ENCODE data around the gene HNRNPA1.

The HNRNPA1 gene

GRCh38 chr12:54292083-54292930 lies 11.8 kb downstream of the HNRNPA1 start:
- H3K4me3 ChIP-seq (replicated peaks; ENCODE audit: low read depth, low read length): no peak overlapping the region
- no peak for TF ChIP-seq CTCF (IDR thresholded peaks at IDR 0.05; ENCODE audit: low read length, missing control alignments)
- DNase-seq (ENCODE audit: low read depth): no peak

- TF ChIP-seq CTCF (IDR thresholded peaks at IDR 0.05; ENCODE audit: low read length, missing control alignments): no peak
- DNase-seq (ENCODE audit: low read depth): no peak
- H3K4me3 ChIP-seq (replicated peaks; ENCODE audit: low read depth, low read length): no peak overlapping the region
These were observed 12.4 kb downstream of the HNRNPA1 start for GRCh38 chr12:54292931-54293241.

- DNase-seq (ENCODE audit: low read depth): peak; percentile 36
- TF ChIP-seq CTCF (IDR thresholded peaks at IDR 0.05; ENCODE audit: low read length, missing control alignments): peak; percentile 88
These were observed 13.8 kb downstream of the HNRNPA1 start for GRCh38 chr12:54294152-54294952.

GRCh38 chr12:54294953-54295566 lies 14.5 kb downstream of the HNRNPA1 start:
- no peak for DNase-seq (ENCODE audit: low read depth)
- H3K4me3 ChIP-seq (replicated peaks; ENCODE audit: low read depth, low read length): no peak overlapping the region
- no peak for TF ChIP-seq CTCF (IDR thresholded peaks at IDR 0.05; ENCODE audit: low read length, missing control alignments)

More at GRCh38 chr12:54294152-54294952, 13.8 kb downstream of the HNRNPA1 start:
- no peak overlapping the region for H3K4me3 ChIP-seq (replicated peaks; ENCODE audit: low read depth, low read length)

- no peak overlapping the region for H3K4me3 ChIP-seq (replicated peaks; ENCODE audit: low read depth, low read length)
- TF ChIP-seq CTCF (IDR thresholded peaks at IDR 0.05; ENCODE audit: low read length, missing control alignments): no peak
- no peak for DNase-seq (ENCODE audit: low read depth)
These were observed 16.0 kb downstream of the HNRNPA1 start for GRCh38 chr12:54296393-54297099.

- DNase-seq (ENCODE audit: low read depth): no peak
- no peak for TF ChIP-seq CTCF (IDR thresholded peaks at IDR 0.05; ENCODE audit: low read length, missing control alignments)
- no peak overlapping the region for H3K4me3 ChIP-seq (replicated peaks; ENCODE audit: low read depth, low read length)
These were observed 18.4 kb downstream of the HNRNPA1 start for GRCh38 chr12:54298904-54299303.
